ENCODE data around the gene MYO3A.
A peak's percentile ranks its signal among the peaks of the same experiment; 100 is the strongest.

Gene MYO3A

DNA sequence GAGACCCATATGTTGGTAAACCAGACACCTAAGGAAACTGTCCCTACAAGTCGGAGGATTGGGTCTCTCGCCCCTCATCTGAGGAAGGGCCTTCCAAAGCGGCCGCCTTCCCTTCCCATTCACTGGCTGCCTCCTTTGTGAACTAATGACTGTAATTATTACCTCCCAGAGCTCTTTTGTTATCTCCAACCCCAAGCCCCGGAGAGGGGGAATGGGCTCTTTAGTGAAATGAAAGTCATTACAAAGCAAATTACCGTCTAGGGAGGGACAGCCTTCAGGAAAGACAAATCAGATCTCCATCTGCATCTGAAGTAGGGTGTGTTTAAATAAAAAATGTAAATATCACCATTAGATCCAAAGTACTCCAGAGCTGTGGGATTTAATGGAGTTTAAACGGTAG is 280.0 kb downstream of the MYO3A start:
- DNase-seq (ENCODE audit: low read depth): no peak

DNA sequence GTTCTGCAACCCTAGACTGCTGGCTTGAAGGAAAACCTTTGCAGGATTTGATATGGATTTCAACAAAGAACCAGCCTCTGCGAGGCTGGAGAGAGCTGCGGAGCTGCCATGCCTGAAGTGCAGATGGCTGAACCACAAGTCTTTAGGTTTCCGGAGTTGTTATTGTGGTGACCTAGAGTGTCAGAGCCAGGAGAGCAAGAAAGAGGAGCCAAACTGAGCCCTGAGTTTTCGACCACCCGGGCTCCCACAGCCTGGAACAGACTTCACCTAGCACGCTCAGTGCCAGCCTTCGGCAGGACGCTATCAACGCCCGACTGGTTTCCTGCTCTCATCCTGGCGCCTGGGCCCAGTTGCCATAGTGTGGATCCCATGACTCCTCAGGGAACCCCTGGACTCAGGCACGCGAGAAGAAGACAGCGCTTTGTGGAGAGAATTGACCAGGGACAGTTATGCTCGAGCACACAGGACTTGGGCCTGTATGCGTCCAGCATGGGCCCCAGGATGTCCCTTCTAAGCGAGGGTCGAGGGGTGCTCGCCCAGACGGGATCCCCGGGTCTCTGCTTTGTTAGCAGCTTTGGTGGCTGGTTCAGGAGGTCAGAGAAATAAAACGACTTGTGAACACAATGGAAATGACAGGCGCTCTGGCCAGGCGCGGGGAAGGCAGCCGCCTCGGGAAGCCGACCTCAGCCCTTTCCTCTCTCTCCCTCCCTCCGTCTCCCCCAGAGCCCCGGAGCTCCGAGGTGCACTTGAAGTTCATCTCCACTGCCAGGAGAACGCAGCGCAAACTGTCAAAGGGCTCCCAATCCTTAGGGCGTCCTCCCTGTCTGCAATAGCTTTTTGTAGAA is 280.7 kb downstream of the MYO3A start:
- no peak for DNase-seq (ENCODE audit: low read depth)

GRCh38 chr10:26215396-26215934 is 281.4 kb downstream of the MYO3A start:
- no peak for DNase-seq (ENCODE audit: low read depth)

DNA sequence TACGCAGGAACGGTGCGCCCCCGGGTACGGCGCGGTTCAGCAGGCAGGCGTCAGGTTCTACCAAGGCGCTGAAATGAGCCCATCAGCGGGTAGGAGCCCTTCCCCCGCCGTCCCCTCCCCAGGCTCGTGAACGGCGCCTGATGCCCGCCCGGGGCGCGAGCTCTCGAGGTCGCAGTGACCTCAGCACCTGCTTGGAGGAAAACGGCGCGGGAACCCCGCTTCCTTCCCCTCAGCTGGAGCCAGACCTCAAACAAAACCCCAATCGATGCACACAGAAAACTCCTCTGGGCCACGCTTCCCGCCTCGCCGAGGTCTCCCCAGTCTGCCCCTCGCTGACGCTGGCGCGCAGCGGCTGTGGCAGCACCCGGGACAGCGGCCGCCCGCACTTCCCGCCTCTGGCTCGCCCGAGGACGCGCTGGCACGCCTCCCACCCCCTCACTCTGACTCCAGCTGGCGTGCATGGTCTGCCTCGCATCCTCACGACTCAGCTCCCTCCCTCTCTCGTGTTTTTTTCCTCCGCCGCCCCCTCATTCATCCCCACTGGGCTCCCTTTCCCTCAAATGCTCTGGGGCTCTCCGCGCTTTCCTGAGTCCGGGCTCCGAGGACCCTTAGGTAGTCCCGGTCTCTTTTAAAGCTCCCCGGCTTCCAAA is 282.0 kb downstream of the MYO3A start:
- peak; percentile 49 for DNase-seq (ENCODE audit: low read depth)

DNA sequence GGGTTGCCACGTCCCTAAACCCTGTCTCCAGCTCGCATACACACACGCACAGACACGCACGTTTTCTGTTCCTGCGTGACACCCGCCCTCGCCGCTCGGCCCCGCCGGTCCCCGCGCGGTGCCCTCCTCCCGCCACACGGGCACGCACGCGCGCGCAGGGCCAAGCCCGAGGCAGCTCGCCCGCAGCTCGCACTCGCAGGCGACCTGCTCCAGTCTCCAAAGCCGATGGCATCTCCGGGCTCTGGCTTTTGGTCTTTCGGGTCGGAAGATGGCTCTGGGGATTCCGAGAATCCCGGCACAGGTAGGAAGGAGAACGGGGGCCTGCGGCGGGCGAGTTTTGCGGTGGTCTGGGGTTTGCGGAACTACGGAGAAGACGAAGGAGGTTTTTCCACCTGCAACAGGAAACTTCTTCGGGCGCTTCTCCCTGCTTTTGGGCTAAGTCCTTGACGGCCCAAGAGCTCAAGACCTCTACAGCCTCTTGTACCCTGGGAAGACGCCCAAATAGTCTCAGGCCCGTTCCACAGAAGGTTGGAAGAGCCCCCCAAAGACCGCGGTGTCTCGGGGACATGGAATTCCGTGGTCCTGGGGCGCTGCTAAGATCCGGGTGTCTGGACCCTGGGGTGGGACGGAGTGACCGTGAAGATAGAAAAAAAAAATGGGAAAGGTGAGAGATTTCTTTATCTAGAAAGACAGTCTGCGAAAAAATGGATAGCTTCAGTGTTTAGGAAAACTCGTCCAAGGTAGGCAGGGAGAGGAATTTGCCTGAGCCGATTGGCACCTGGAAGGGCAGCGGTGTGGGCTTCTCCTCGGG is 282.8 kb downstream of the MYO3A start, which contains the start of gene GAD2:
GAD2 (plus strand) TSS at position 190 of the 811 bp plus-strand sequence; CDS start at position 226, 36 bp downstream.
- no peak for DNase-seq (ENCODE audit: low read depth)

- no peak for DNase-seq (ENCODE audit: low read depth)
Observed at GRCh38 chr10:26217396-26218086, 283.5 kb downstream of the MYO3A start.

GRCh38 chr10:26219676-26220075 is 285.6 kb downstream of the MYO3A start:
- no peak for DNase-seq (ENCODE audit: low read depth)

GRCh38 chr10:26220901-26221300 is 286.9 kb downstream of the MYO3A start:
- DNase-seq (ENCODE audit: low read depth): no peak

GRCh38 chr10:26221541-26221940 is 287.5 kb downstream of the MYO3A start:
- DNase-seq (ENCODE audit: low read depth): no peak

DNA sequence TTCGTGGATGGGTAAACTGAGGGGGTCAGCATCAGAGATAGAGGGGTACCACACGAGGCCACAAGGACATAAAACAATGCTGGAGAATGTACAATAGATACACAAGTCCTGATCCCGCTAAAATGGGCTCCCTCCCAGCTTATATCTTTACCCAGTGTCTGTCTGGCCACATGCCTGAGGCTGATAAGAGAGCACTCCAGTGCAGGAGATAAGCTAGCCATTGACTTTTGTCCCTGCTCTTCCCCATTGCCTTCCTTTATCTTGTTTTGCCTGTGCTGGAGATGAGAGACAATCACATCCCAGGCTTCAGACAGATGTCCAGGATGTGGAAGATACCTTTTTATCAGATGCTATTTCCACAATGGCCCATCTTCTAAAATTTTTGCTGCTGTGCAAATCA is 288.5 kb downstream of the MYO3A start:
- DNase-seq (ENCODE audit: low read depth): no peak

DNA sequence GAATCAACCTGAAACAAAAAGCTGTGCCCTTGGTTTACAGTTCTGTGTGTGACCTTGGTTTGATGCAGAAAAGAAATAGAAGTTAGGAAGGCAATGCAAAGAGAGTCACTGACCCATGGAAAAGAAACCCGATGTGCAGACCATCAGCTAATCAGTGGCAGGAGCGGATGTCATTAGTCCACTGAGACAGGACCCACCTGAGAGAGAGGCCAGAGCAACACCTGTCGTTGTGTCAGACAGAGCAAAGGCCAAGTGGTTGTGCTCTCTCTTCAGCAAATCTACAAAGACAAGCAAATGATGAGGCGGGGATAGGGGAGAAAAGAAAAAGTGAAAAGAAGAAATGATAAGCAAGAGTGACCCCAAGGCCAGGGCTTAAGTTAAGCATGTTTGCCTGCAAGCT is 291.3 kb downstream of the MYO3A start:
- no peak for DNase-seq (ENCODE audit: low read depth)

DNA sequence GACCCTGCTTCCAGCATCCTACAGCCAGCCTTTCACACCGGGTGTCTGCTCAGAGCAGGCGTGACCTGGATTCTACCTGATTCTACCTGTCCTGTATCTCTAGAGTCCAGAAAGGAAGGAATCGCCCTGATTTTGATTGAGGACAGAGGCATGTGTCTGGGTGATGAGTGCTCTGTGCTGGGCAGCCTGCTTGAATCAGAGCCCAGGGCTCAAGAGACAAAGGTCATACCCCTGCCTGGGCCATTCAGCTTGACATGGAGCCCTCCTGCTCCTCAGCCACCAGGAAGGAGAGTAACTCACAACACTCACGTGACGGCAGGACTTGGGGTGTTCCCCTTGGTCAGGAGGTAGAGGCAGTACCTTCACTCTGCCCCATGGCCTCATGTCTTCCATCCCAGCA is 293.8 kb downstream of the MYO3A start:
- DNase-seq (ENCODE audit: low read depth): no peak

DNA sequence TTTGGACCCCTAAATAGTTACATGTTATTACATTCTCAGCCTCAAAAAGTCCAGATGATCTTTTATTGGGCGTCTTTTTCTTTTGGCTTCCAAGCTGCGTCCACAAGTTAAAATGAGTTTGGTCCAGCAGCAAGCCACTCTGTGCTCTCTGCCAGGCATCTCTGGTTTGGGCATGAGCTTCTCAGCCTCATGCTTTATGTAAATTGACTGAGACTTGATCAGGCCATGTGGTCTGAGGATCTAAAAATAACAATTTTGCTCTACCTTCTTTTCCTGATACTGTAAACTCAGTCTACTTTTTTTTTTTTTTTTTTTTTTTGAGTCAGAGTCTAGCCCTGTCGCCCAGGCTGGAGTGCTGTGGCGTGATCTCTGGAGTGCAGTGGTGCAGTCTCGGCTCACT is 298.1 kb downstream of the MYO3A start:
- no peak for DNase-seq (ENCODE audit: low read depth)

DNA sequence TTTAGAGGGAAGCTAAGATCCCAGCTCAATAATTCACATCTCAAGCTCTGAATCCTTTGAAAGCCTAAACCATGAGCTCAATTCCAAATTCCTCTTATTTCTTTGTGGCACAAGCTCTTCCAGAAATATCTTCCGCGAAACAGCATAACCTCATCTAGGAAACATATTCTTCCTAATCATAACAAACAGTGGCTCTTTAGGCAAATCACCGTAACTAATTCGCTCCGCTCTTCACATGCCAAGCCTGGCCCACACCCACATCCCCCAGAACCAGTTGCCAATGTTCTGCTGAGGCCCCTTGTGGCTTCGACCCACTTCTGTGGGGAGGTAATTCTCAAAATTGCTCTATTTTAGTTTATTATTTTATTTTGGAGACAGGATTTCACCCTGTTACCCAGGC is 301.7 kb downstream of the MYO3A start:
- no peak for DNase-seq (ENCODE audit: low read depth)

DNA sequence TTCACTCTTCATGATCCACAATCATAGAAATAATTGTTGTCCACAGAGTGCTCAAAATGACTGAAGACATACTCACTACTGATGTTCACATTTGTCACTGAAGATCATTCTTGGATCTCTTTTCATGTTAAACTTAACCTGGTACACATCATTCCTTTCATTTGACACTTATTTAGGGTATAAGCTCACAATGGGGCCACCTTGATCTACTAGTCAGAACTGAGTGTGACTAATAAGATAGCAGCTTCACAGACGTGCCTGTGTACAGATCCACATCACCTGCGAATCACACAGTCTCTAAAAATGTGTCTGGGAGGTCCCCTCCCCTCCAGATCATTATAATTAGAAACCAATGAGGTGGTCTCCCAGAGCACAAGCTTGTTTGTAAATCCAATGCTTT is 304.3 kb downstream of the MYO3A start:
- no peak for DNase-seq (ENCODE audit: low read depth)

- DNase-seq (ENCODE audit: low read depth): no peak
Observed at GRCh38 chr10:26242706-26243350, 308.8 kb downstream of the MYO3A start.

DNA sequence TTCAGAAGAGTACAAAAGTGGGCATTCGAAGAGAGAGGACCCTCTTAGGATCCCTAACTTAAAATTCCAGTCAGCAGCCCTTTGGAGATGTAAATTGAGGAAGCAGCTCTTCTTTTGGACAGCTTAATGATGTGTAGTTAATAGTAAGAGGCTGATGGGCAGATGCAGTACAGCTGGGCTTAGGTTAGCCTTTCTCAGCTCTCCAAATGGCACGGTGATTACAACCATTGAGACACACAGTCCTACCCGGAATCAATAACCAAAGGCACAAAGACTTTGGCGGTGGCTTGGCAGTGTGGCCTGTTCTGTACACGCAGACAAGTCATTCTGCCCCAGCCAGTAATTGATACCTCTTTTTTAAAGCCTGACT is 309.3 kb downstream of the MYO3A start:
- no peak for DNase-seq (ENCODE audit: low read depth)

DNA sequence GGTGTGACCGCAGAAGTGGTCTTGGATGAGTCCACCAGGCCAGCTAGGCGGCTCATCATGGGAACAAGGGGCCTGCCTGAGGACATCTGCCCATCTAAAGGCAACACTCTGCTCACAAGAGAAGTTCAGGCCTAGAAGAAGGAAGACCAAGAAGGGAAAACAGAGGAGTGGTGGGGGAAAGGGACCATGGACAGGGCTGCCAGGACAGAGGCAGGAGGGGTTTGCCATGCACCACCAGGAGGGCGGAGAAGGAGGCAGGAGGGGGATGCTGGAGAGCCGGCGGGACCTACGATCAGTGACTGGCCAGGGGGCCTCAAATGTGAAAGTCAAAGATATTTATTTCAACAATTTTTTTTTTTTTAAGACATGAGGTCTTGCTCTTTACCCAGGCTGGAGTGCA is 315.7 kb downstream of the MYO3A start:
- DNase-seq (ENCODE audit: low read depth): no peak

DNA sequence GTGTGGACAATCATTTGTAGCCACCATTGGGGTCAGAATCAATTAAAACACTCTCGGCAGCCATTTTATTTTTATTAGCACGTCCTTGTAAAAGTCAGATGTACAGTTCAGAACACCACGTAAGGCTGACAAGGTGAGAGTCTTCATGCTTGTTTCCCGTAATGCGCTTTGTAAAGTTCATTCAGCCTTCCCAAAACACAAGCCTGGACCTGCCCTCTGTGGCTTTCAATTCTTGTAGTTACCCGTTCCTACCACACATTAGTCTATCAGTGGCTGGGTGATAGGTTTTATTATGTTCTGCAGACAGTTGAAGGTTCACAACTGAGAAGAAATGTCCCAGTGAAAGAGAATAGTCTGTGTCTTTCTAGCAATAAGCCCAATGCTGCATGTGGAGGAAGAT is 317.9 kb downstream of the MYO3A start:
- no peak for DNase-seq (ENCODE audit: low read depth)

- DNase-seq (ENCODE audit: low read depth): no peak
Observed at GRCh38 chr10:26254616-26255015, 320.6 kb downstream of the MYO3A start.

DNA sequence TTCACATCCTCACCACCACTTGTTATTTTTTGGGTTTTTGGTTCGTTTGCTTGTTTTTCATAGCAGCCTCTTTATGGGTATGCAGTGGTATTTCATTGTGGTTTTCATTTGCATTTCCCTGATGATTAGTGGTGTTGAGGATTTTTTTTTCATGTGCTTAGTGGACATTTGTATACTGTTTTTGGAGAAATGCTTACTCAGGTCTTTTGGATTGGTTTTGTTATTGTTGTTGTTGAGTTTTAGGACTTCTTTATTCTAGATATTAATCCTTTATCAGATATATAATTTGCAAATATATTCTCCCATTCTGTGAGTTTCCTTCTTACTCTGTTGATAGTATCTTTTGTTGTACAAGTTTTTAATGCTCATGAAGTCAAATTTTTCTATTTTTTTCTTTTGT is 325.3 kb downstream of the MYO3A start:
- no peak for DNase-seq (ENCODE audit: low read depth)
